Measurements from ENCODE around the gene CLEC7A. TPM values are rescaled to one million over a fixed set of nuclear protein-coding genes. Genes with fewer than 3 reads are reported as not detected.
A peak's percentile ranks its signal among the peaks of the same experiment; 100 is the strongest.

The CLEC7A gene
- total RNA-seq, 1 donor from 2014 or later, result not detected

DNA sequence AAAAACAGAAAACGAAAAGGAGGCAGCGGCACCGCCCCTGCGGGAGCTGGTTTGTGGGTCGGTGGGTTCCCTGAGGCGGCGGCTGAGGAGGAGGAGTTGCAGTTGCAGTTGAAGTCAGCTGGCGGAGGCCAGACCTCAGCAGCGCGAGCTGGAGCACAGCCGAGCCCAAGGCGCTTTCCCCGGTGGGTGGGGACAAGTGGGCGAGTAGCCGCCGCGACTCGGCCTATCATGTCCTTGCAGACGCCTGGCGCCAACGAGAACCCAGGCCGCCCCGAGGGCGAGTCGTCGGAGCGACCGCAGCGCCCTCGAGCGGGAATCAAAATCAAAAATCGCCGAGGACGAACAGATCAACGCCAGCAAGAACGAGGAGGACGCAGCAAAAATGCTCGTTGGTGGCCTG lies 18.5 kb downstream of the CLEC7A start:
- no peak for DNase-seq (ENCODE audit: low spot score)
- H3K27me3 Mint-ChIP-seq (ENCODE audit: unreplicated experiment), result peaks cover 2% of the 10 kb centered on the region
- H3K36me3 Mint-ChIP-seq (ENCODE audit: low read depth, unreplicated experiment), result peaks cover 5% of the 10 kb centered on the region

DNA sequence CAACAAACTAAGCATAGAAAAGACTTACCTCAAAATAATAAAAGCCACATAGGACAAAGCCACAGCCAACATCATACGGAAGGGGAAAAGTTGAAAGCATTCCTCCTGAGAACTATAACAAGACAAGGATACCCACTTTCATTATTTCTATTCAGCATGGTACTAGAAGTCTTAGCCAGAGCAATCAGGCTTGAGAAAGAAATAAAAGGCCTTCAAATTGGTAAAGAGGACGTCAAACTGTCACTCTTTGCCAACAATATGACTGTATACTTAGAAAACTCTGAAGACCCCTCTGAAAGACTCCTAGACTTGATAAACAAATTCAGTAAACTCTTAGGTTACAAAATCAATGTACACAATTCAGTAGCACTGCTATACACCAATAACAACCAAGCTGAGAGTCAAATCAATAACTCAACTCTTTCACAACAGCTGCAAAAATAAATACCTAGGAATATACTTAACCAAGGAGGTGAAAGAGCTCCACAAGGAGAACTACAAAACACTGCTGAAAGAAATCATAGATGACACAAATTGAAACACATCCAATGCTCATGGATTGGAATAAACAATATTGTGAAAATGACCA lies 19.6 kb downstream of the CLEC7A start:
- H3K4me1 Mint-ChIP-seq (ENCODE audit: unreplicated experiment), result no peaks in the 10 kb centered on the region
- no peak overlapping the region for H3K4me3 Mint-ChIP-seq (ENCODE audit: unreplicated experiment)
- no peaks in the 10 kb centered on the region for H3K9me3 Mint-ChIP-seq (ENCODE audit: unreplicated experiment)
- no peak overlapping the region for H3K27ac Mint-ChIP-seq (ENCODE audit: unreplicated experiment)
- no peak for DNase-seq (ENCODE audit: low spot score)
- TF ChIP-seq, protein P1, sequence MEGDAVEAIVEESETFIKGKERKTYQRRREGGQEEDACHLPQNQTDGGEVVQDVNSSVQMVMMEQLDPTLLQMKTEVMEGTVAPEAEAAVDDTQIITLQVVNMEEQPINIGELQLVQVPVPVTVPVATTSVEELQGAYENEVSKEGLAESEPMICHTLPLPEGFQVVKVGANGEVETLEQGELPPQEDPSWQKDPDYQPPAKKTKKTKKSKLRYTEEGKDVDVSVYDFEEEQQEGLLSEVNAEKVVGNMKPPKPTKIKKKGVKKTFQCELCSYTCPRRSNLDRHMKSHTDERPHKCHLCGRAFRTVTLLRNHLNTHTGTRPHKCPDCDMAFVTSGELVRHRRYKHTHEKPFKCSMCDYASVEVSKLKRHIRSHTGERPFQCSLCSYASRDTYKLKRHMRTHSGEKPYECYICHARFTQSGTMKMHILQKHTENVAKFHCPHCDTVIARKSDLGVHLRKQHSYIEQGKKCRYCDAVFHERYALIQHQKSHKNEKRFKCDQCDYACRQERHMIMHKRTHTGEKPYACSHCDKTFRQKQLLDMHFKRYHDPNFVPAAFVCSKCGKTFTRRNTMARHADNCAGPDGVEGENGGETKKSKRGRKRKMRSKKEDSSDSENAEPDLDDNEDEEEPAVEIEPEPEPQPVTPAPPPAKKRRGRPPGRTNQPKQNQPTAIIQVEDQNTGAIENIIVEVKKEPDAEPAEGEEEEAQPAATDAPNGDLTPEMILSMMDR (IDR thresholded peaks at IDR 0.05; ENCODE audit: unreplicated experiment), result no peak
- peaks cover 2% of the 10 kb centered on the region for H3K27me3 Mint-ChIP-seq (ENCODE audit: unreplicated experiment)
- peaks cover 5% of the 10 kb centered on the region for H3K36me3 Mint-ChIP-seq (ENCODE audit: low read depth, unreplicated experiment)

More for the DNA sequence above, 18.5 kb downstream of the CLEC7A start:
- Mint-ChIP-seq H3K9me3 (ENCODE audit: unreplicated experiment) (no peaks in the 10 kb centered on the region), H3K4me1 (ENCODE audit: unreplicated experiment) (no peaks in the 10 kb centered on the region), H3K27ac (ENCODE audit: unreplicated experiment) (no peak overlapping the region), H3K4me3 (ENCODE audit: unreplicated experiment) (no peak overlapping the region)
- TF ChIP-seq, protein P1 (IDR thresholded peaks at IDR 0.05; ENCODE audit: unreplicated experiment), result no peak

DNA sequence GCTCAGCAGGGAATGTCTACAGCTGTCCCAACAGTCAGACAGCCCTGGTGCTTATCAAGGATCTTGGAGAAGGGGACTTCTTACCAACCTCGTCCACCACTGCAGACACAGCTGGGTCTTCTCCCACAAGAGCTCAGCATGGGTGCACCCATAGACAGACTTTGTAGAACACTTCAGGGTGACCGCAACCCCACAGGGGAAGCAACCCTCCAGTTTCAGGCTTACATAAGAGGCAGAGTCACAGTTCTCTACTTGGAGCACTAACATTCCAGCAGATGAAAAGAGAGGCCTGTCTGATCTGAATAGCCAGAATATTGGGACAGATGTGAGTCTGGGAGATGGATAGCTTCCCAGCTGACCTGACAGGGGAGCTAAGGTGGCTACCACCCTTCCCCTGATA lies 27.7 kb downstream of the CLEC7A start:
- no peak overlapping the region for H3K4me3 Mint-ChIP-seq (ENCODE audit: unreplicated experiment)
- H3K36me3 Mint-ChIP-seq (ENCODE audit: low read depth, unreplicated experiment), result no peaks in the 10 kb centered on the region
- TF ChIP-seq, protein P1 (IDR thresholded peaks at IDR 0.05; ENCODE audit: unreplicated experiment), result no peak
- H3K27me3 Mint-ChIP-seq (ENCODE audit: unreplicated experiment), result peaks cover 6% of the 10 kb centered on the region
- no peaks in the 10 kb centered on the region for H3K9me3 Mint-ChIP-seq (ENCODE audit: unreplicated experiment)
- no peak for DNase-seq (ENCODE audit: low spot score)
- H3K4me1 Mint-ChIP-seq (ENCODE audit: unreplicated experiment), result peaks cover 35% of the 10 kb centered on the region
- H3K27ac Mint-ChIP-seq (ENCODE audit: unreplicated experiment), result no peak overlapping the region

DNA sequence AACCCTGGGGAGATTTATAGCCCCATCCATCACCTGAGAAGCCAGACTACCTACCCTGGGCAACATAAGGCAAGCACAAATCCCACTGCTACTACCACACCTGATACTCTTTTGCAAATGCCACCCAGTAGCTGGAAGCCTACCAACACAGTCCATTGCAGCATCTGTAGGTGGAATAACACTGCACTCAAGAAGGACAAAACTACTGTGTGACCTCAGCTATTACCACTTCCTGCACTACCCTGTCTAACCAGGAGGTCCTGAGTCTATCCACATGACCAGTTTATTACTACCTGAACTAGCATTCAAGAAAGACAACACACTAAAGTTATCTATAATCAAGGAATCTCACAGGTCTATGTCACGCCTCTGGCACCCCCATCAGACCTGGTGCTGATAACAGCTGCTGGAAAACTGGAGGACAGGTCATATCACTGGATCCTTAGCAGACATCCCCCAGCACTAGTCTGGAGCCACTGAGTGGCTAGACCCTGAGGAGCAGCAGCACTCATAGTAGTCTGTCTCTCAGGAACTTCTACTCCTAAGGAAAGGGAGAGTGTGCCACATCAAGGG lies 28.3 kb downstream of the CLEC7A start:
- Mint-ChIP-seq H3K9me3 (ENCODE audit: unreplicated experiment) (no peaks in the 10 kb centered on the region), H3K36me3 (ENCODE audit: low read depth, unreplicated experiment) (no peaks in the 10 kb centered on the region), H3K27me3 (ENCODE audit: unreplicated experiment) (peaks cover 5% of the 10 kb centered on the region), H3K4me3 (ENCODE audit: unreplicated experiment) (no peak overlapping the region), H3K4me1 (ENCODE audit: unreplicated experiment) (peaks cover 35% of the 10 kb centered on the region), H3K27ac (ENCODE audit: unreplicated experiment) (no peak overlapping the region)
- no peak for DNase-seq (ENCODE audit: low spot score)
- TF ChIP-seq, protein P1 (IDR thresholded peaks at IDR 0.05; ENCODE audit: unreplicated experiment), result no peak

DNA sequence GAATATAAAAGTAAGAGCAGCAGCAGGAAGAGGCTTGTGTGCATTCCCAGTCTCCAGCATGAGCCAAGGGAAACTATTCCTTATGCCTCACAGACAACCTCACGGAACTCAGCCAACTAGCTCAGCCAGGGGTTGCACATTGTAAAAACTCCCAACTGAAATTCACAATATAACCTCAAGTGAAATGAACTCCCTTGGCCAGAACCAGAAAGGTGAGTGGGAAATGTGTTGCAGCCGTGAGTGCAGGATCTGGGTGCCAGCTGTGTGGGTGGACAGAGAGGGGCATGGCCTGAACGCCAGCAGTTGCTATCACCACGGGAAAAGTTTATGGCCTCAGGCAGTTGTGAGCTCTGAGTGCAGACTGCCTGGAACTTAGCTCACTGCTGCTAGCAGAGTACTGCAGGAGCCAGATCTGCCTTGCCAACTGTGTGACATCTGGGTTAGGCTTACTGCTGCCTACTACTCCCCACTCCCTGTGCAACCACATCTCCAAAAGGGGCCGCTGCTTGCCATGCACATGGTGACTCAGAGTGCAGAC lies 28.9 kb downstream of the CLEC7A start:
- peak overlapping the region; percentile 84 for H3K27ac Mint-ChIP-seq (ENCODE audit: unreplicated experiment)
- peaks cover 4% of the 10 kb centered on the region for H3K27me3 Mint-ChIP-seq (ENCODE audit: unreplicated experiment)
- DNase-seq (ENCODE audit: low spot score), result no peak
- TF ChIP-seq, protein P1 (IDR thresholded peaks at IDR 0.05; ENCODE audit: unreplicated experiment), result no peak
- peaks cover 35% of the 10 kb centered on the region for H3K4me1 Mint-ChIP-seq (ENCODE audit: unreplicated experiment)
- no peak overlapping the region for H3K4me3 Mint-ChIP-seq (ENCODE audit: unreplicated experiment)
- no peaks in the 10 kb centered on the region for H3K36me3 Mint-ChIP-seq (ENCODE audit: low read depth, unreplicated experiment)
- H3K9me3 Mint-ChIP-seq (ENCODE audit: unreplicated experiment), result no peaks in the 10 kb centered on the region

Measured in endothelial cell (in vitro differentiated cells).